ENCODE measurements around the gene SOX13. TPM values are rescaled to one million over a fixed set of nuclear protein-coding genes. Genes with fewer than 3 reads are reported as not detected.

The SOX13 gene
- total and polyA plus RNA-seq, 2 of the 4 experiments (the other 2 are of a cell fraction): 0.54 to 3.5 TPM

- ATAC-seq (ENCODE audit: low read depth) (peak; percentile 92), DNase-seq (peak; percentile 56)
- peak within 1 kb of the TSS; percentile 92 for H3K14ac ChIP-seq (replicated peaks; ENCODE audit: low read depth, low read length)
- in situ Hi-C loops (cut with MboI; ENCODE audit: low sequenced_read_pairs) (no loop called here), intact Hi-C loops (cut with micrococcal nuclease) (no loop called here), dilution Hi-C loops (cut with HindIII; ENCODE audit: low sequenced_read_pairs, unreplicated experiment) (loop anchor here (25.0 kb wide), 1 partner anchor 236 kb away; no protein-coding TSS in a partner anchor)
- peak within 1 kb of the TSS; percentile 80 for H4K5ac ChIP-seq (ENCODE audit: low read depth, low read length)
- no peaks in the 10 kb centered on the region for H3K9me3 ChIP-seq (ENCODE audit: control insufficient read depth, insufficient read depth, low read length)
- H3K23ac ChIP-seq (ENCODE audit: low read depth, low read length): peak within 1 kb of the TSS; percentile 82; the same call in 1 of the 2 replicates
- H2AFZ ChIP-seq (replicated peaks; ENCODE audit: low read length, poor library complexity): peak within 1 kb of the TSS; percentile 95
- CTCF ChIA-PET: interaction anchor here (0.6 to 1.2 kb wide), 3 partner anchors 55 to 413 kb away, joined by 3 to 5 read pairs (median 5); no protein-coding TSS in a partner anchor
- peak within 1 kb of the TSS; percentile 85 for H3K9ac ChIP-seq (ENCODE audit: low read depth, low read length)
- POLR2A ChIA-PET (ENCODE audit: unreplicated experiment): no interaction called here
- no peak for TF ChIP-seq RCOR1 (IDR thresholded peaks at IDR 0.05; ENCODE audit: insufficient replicate concordance, low read length)
- no peak for TF ChIP-seq RFX5 (IDR thresholded peaks at IDR 0.05; ENCODE audit: low read depth, low read length)
- peak; percentile 86; the same call in 1 of the 2 replicates for TF ChIP-seq MAZ (IDR thresholded peaks at IDR 0.05; ENCODE audit: borderline replicate concordance, low read depth, low read length)
- no peak for TF ChIP-seq NFE2L2 (IDR thresholded peaks at IDR 0.05; ENCODE audit: low read depth, low read length)
- peak; percentile 11; the same call in 1 of the 2 replicates for TF ChIP-seq FOS (IDR thresholded peaks at IDR 0.05; ENCODE audit: low read depth, low read length)
- TF ChIP-seq ELK1 (IDR thresholded peaks at IDR 0.05; ENCODE audit: borderline replicate concordance, low read depth, low read length): no peak
- TF ChIP-seq BHLHE40 (IDR thresholded peaks at IDR 0.05; ENCODE audit: low read depth, low read length): no peak
- no peak for TF ChIP-seq MXI1 (IDR thresholded peaks at IDR 0.05; ENCODE audit: borderline replicate concordance, low read depth, low read length)
- no peak for TF ChIP-seq POLR2A (IDR thresholded peaks at IDR 0.05; ENCODE audit: low read depth, low read length)
- TF ChIP-seq CEBPB (IDR thresholded peaks at IDR 0.05; ENCODE audit: low read depth, low read length): peak; percentile 75
- TF ChIP-seq RAD21 (IDR thresholded peaks at IDR 0.05; ENCODE audit: low read length): no peak
- no peak for TF ChIP-seq CTCF (conservative IDR thresholded peaks at IDR 0.05; ENCODE audit: low read depth, low read length)
- peak within 1 kb of the TSS; percentile 71; the same call in 1 of the 2 replicates for H4K91ac ChIP-seq (ENCODE audit: insufficient read depth, low read depth, low read length)
- peak within 1 kb of the TSS; percentile 41; the same call in 1 of the 3 replicates for H2BK15ac ChIP-seq (ENCODE audit: low read depth, low read length)
- no peak within 1 kb of the TSS for H2BK5ac ChIP-seq (ENCODE audit: low read depth, low read length, poor library complexity, severe bottlenecking)
- H2AK9ac ChIP-seq (replicated peaks; ENCODE audit: low read depth, low read length, poor library complexity): peak within 1 kb of the TSS; percentile 96
- H3K9me1 ChIP-seq (ENCODE audit: insufficient read depth, low read length): peaks cover 7% of the 10 kb centered on the region; the same call in 1 of the 2 replicates
- peak within 1 kb of the TSS; percentile 84 for H2AK5ac ChIP-seq (ENCODE audit: low read depth, low read length)
- H3K27me3 ChIP-seq (ENCODE audit: control insufficient read depth, insufficient read depth, low read length): peaks cover 3% of the 10 kb centered on the region; the same call in 1 of the 2 replicates
- peak within 1 kb of the TSS; percentile 19; the same call in 1 of the 2 replicates for H2BK120ac ChIP-seq (ENCODE audit: low read depth, low read length)
- peak within 1 kb of the TSS; percentile 27; the same call in 1 of the 2 replicates for H3K27ac ChIP-seq (ENCODE audit: insufficient read depth, low read length)
- H3K4ac ChIP-seq (ENCODE audit: low read depth, low read length): peak within 1 kb of the TSS; percentile 93
- H3K79me1 ChIP-seq (ENCODE audit: low read depth in 1 of 2, low read length in 2 of 2): peaks cover 0 to 9% of the 10 kb centered on the region in 2 experiments; a peak in 2 of 4 replicates
- peak within 1 kb of the TSS; percentile 43; the same call in 1 of the 2 replicates for H3K56ac ChIP-seq (ENCODE audit: extremely low read depth, insufficient read depth, low read length)
- 0% methylated on average over 3 of the region's 94 CpGs; no CpG with 5 or more reads in 1 of the 2 experiments for WGBS, 2 experiments (ENCODE audit: extremely low coverage in 2 of 2, insufficient read length in 1 of 2)
- 0 out of 2 replicates have a peak, but pooled peaks cover 1% of the 10 kb centered on the region for H3K36me3 ChIP-seq (ENCODE audit: control insufficient read depth, insufficient read depth, low read length)
- no peak within 1 kb of the TSS for H2BK20ac ChIP-seq (ENCODE audit: low read depth, low read length)
- H3K4me1 ChIP-seq (ENCODE audit: control insufficient read depth, insufficient read depth, low read length): peaks cover 7% of the 10 kb centered on the region
- H4K8ac ChIP-seq (ENCODE audit: low read depth in 2 of 2, low read length in 2 of 2): peak within 1 kb of the TSS; percentile 90 to 94
- peak within 1 kb of the TSS; percentile 93 for H3K4me2 ChIP-seq (ENCODE audit: low read depth, low read length)
- no TSS peak for BruUV-seq (replicated peaks)
- H3K18ac ChIP-seq (ENCODE audit: low read depth, low read length): peak within 1 kb of the TSS; percentile 15
- H3K4me3 ChIP-seq (ENCODE audit: insufficient read depth, low read depth, low read length): peak within 1 kb of the TSS; percentile 95
- H4K20me1 ChIP-seq (ENCODE audit: insufficient read depth, low read length): no peaks in the 10 kb centered on the region
These were observed 78.8 kb downstream of the SOX13 start, which contains the start of gene ETNK2 for GRCh38 chr1:204151552-204152309. TSS of gene ETNK2 (minus strand) at chr1:204152044. CDS start at chr1:204151852, 192 bp downstream.
